Calu3 (cell line): ENCODE data around the gene VPS8. TPM values are rescaled to one million over a fixed set of nuclear protein-coding genes. Genes with fewer than 3 reads are reported as not detected.

Source experiments
- BruUV-seq: library from RNA; stranded (reverse); fragments of 400-500 nt; replicated peaks from 2 replicates; lab custom pipeline; 2021; lab: Mats Ljungman, UMichigan
- CTCF ChIA-PET: fragments of 300-600 bp; sonication (Branson Sonifier 250); formaldehyde crosslinking; loops from one replicate; lab custom pipeline; 2022; ENCODE audit warnings: antibody characterized with exemption; lab: Charles Lee
- DNase-seq: peaks from one replicate; pipeline ENCODE4 v3.0.0; 2022
- H3K27ac Mint-ChIP-seq: one replicate; pipeline ENCODE4 v1.8.0; 2022; ENCODE audit warnings: mixed read lengths; ENCODE audit not compliant: unreplicated experiment
- H3K27me3 Mint-ChIP-seq: one replicate; pipeline ENCODE4 v1.8.0; 2022; ENCODE audit warnings: mixed read lengths; ENCODE audit not compliant: unreplicated experiment
- H3K36me3 Mint-ChIP-seq: one replicate; pipeline ENCODE4 v1.8.0; 2022; ENCODE audit warnings: mild to moderate bottlenecking, moderate library complexity, mixed read lengths; ENCODE audit not compliant: insufficient read depth, unreplicated experiment
- H3K4me1 Mint-ChIP-seq: one replicate; pipeline ENCODE4 v1.8.0; 2022; ENCODE audit warnings: mild to moderate bottlenecking, low read depth, mixed read lengths; ENCODE audit not compliant: unreplicated experiment
- H3K4me3 Mint-ChIP-seq: one replicate; pipeline ENCODE4 v1.8.0; 2022; ENCODE audit warnings: mild to moderate bottlenecking, low read depth, moderate library complexity, mixed read lengths; ENCODE audit not compliant: unreplicated experiment
- H3K9me3 Mint-ChIP-seq: one replicate; pipeline ENCODE4 v1.8.0; 2022; ENCODE audit warnings: low read depth, mixed read lengths; ENCODE audit not compliant: unreplicated experiment
- CTCF ChIP-seq: fragments of 200-600 bp; IDR thresholded peaks from one replicate; pipeline ENCODE4 v1.8.0; 2022; ENCODE audit warnings: antibody characterized with exemption; ENCODE audit not compliant: unreplicated experiment
- intact Hi-C: fragments of 100-400 bp; cut with micrococcal nuclease; formaldehyde crosslinking; loops from one replicate; pipeline ENCODE4 v1.10.0; 2022; ENCODE audit not compliant: unreplicated experiment
- total RNA-seq: library from RNA; stranded (reverse); gene quantifications from 2 replicates; pipeline ENCODE4 v1.2.3, GENCODE V29; 2022

The VPS8 gene
- total RNA-seq, 1 experiment from 2014 or later = 62.5 TPM

- BruUV-seq = no TSS peak
- Mint-ChIP-seq H3K27ac (no peak overlapping the region), H3K4me3 (no peak overlapping the region), H3K36me3 (no peaks in the 10 kb centered on the region), H3K27me3 (peaks cover 25% of the 10 kb centered on the region), H3K9me3 (no peaks in the 10 kb centered on the region), H3K4me1 (peaks cover 6% of the 10 kb centered on the region)
- no peak for TF ChIP-seq CTCF
- intact Hi-C loops = no loop called here
- CTCF ChIA-PET = interaction anchor here (0.5 to 1.3 kb wide), 5 partner anchors 9 to 246 kb away, joined by 3 to 6 read pairs (median 3); partner anchors contain the start of gene EPHB3
- DNase-seq = no peak
These were observed 25.6 kb upstream of the VPS8 start for GRCh38 chr3:184786280-184786941.

GRCh38 chr3:184788751-184789150 is 23.2 kb upstream of the VPS8 start:
- TF ChIP-seq CTCF = no peak
- intact Hi-C loops = no loop called here
- H3K4me3 Mint-ChIP-seq = no peak overlapping the region
- H3K27me3 Mint-ChIP-seq = peaks cover 24% of the 10 kb centered on the region
- H3K36me3 Mint-ChIP-seq = no peaks in the 10 kb centered on the region
- CTCF ChIA-PET = interaction anchor here (0.5 kb wide), 1 partner anchor 1194 kb away, joined by 3 read pairs; no protein-coding TSS in a partner anchor
- no peaks in the 10 kb centered on the region for H3K9me3 Mint-ChIP-seq
- no peaks in the 10 kb centered on the region for H3K4me1 Mint-ChIP-seq
- no TSS peak for BruUV-seq
- DNase-seq = peak; percentile 41
- H3K27ac Mint-ChIP-seq = no peak overlapping the region

GRCh38 chr3:184789314-184789998 is 22.5 kb upstream of the VPS8 start:
- Mint-ChIP-seq H3K36me3 (no peaks in the 10 kb centered on the region), H3K4me3 (no peak overlapping the region), H3K9me3 (no peaks in the 10 kb centered on the region), H3K27ac (no peak overlapping the region), H3K4me1 (no peaks in the 10 kb centered on the region), H3K27me3 (peaks cover 24% of the 10 kb centered on the region)
- CTCF ChIA-PET = interaction anchor here (0.5 kb wide), 1 partner anchor 1195 kb away, joined by 3 read pairs; no protein-coding TSS in a partner anchor
- BruUV-seq = no TSS peak
- DNase-seq = no peak
- intact Hi-C loops = no loop called here
- TF ChIP-seq CTCF = no peak

- intact Hi-C loops = no loop called here
- no peak for DNase-seq
- TF ChIP-seq CTCF = no peak
- Mint-ChIP-seq H3K4me3 (no peak overlapping the region), H3K4me1 (no peaks in the 10 kb centered on the region), H3K27ac (no peak overlapping the region), H3K27me3 (peaks cover 24% of the 10 kb centered on the region), H3K36me3 (no peaks in the 10 kb centered on the region), H3K9me3 (no peaks in the 10 kb centered on the region)
- BruUV-seq = no TSS peak
- CTCF ChIA-PET = interaction anchor here (0.8 kb wide), 1 partner anchor 186 kb away, joined by 4 read pairs; no protein-coding TSS in a partner anchor
These were observed 20.8 kb upstream of the VPS8 start for GRCh38 chr3:184791171-184791570.
